HL-60 (cell line): ENCODE data around the gene SLC6A14.

ENCODE experiments used
- DNase-seq, 2 experiments: peaks; one replicate each; pipeline ENCODE4 v3.0.0-alpha.2; 2010 to 2020; ENCODE audit warnings: low read depth in 1 of 2, low spot score in 1 of 2
- H3K27ac ChIP-seq: fragments of 250-450 bp; sonication (Bioruptor Pico); replicated peaks from 2 replicates; pipeline ENCODE4 v1.5.1; 2020; ENCODE audit warnings: mild to moderate bottlenecking, moderate library complexity
- H3K27me3 ChIP-seq: fragments of 250-450 bp; sonication (Bioruptor Pico); 2 replicates; pipeline ENCODE4 v1.5.1; 2021; ENCODE audit warnings: mild to moderate bottlenecking, moderate library complexity; ENCODE audit not compliant: insufficient read depth, poor library complexity, severe bottlenecking
- H3K4me3 ChIP-seq: replicated peaks from 2 replicates; pipeline ENCODE4 v1.5.1; 2011; ENCODE audit warnings: mild to moderate bottlenecking, control low read depth, low read length; ENCODE audit not compliant: insufficient read depth
- CTCF ChIP-seq: IDR thresholded peaks from one replicate; pipeline ENCODE4 v1.5.1; 2011; ENCODE audit warnings: low read length, control low read depth, inconsistent platforms; ENCODE audit not compliant: insufficient read depth
- GABPA ChIP-seq: IDR thresholded peaks from 2 replicates; pipeline ENCODE4 v1.6.1; 2012; ENCODE audit warnings: low read depth
- POLR2AphosphoS5 ChIP-seq: IDR thresholded peaks from 2 replicates; pipeline ENCODE4 v1.6.1; 2012; ENCODE audit warnings: low read depth
- REST ChIP-seq: IDR thresholded peaks from 2 replicates; pipeline ENCODE4 v1.6.1; 2012; ENCODE audit warnings: low read depth; ENCODE audit not compliant: insufficient replicate concordance
- SPI1 ChIP-seq: IDR thresholded peaks from 2 replicates; pipeline ENCODE4 v1.6.1; 2012; ENCODE audit warnings: low read depth, mild to moderate bottlenecking, borderline replicate concordance

SLC6A14 gene

GRCh38 chrX:116462822-116463221 is 26.4 kb downstream of the SLC6A14 start, which contains the start of gene CT83:
CT83 (minus strand) TSS chrX:116462976; CDS start chrX:116462856, 120 bp downstream.
- no peak for DNase-seq
- no peak for TF ChIP-seq GABPA
- no peak for TF ChIP-seq SPI1
- TF ChIP-seq POLR2AphosphoS5 = no peak
- no peak for TF ChIP-seq CTCF
- TF ChIP-seq REST = no peak
- Histone ChIP-seq H3K27me3 (no peaks in the 10 kb centered on the region), H3K4me3 (no peak within 1 kb of the TSS), H3K27ac (no peak within 1 kb of the TSS)

GRCh38 chrX:116480059-116480458 is 43.7 kb downstream of the SLC6A14 start:
- Histone ChIP-seq H3K27me3 (no peaks in the 10 kb centered on the region), H3K27ac (no peak overlapping the region), H3K4me3 (no peak overlapping the region)
- DNase-seq = no peak
- TF ChIP-seq SPI1 (no peak), GABPA (no peak), REST (no peak), CTCF (no peak)

- H3K27me3 ChIP-seq = no peaks in the 10 kb centered on the region
- no peak overlapping the region for H3K27ac ChIP-seq
- TF ChIP-seq POLR2AphosphoS5 (no peak), REST (no peak), GABPA (no peak), SPI1 (no peak)
- no peak overlapping the region for H3K4me3 ChIP-seq
- no peak for DNase-seq
Observed at GRCh38 chrX:116490104-116490503, 53.7 kb downstream of the SLC6A14 start.
